ENCODE data around the gene DBR1.

The DBR1 gene

DNA sequence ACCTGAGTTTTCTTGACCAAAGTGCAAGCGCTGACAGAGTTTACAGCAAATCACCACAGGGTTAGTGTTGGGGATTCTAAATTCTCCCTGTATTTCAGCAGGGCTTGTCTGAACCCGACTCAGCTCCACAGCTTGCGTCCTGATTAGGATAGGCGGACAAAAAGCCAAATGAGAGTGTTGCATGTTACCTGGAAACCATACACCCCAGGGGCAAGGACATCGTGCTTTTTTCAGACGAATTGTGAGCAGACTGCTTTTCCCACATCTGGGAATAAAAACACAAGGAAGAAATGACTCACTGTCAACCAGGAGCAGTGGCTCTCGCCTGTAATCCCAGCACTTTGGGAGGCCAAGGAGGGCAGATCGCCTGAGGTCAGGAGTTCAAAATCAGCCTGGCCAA lies 62.4 kb downstream of the DBR1 start:
- DNase-seq (ENCODE audit: insufficient read length, low spot score): no peak
- TF ChIP-seq, protein P1, sequence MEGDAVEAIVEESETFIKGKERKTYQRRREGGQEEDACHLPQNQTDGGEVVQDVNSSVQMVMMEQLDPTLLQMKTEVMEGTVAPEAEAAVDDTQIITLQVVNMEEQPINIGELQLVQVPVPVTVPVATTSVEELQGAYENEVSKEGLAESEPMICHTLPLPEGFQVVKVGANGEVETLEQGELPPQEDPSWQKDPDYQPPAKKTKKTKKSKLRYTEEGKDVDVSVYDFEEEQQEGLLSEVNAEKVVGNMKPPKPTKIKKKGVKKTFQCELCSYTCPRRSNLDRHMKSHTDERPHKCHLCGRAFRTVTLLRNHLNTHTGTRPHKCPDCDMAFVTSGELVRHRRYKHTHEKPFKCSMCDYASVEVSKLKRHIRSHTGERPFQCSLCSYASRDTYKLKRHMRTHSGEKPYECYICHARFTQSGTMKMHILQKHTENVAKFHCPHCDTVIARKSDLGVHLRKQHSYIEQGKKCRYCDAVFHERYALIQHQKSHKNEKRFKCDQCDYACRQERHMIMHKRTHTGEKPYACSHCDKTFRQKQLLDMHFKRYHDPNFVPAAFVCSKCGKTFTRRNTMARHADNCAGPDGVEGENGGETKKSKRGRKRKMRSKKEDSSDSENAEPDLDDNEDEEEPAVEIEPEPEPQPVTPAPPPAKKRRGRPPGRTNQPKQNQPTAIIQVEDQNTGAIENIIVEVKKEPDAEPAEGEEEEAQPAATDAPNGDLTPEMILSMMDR (IDR thresholded peaks at IDR 0.05; ENCODE audit: insufficient read depth, missing control alignments): no peak
- no peak for FAIRE-seq

Data from D721Med (cell line).